HG03457 (cell line): ENCODE data around the gene PBRM1.

Experiments used
- ATAC-seq: cut with Tn5 transposase; IDR thresholded peaks from one replicate; pipeline ENCODE4 v1.9.1; 2021; ENCODE audit warnings: moderate number of reproducible peaks; ENCODE audit not compliant: unreplicated experiment

The PBRM1 gene

GRCh38 chr3:52513281-52513680 lies 172.4 kb downstream of the PBRM1 start:
- ATAC-seq: no peak

GRCh38 chr3:52512727-52513126 lies 173.0 kb downstream of the PBRM1 start:
- ATAC-seq: no peak

GRCh38 chr3:52512105-52512504 lies 173.6 kb downstream of the PBRM1 start:
- no peak for ATAC-seq

GRCh38 chr3:52511509-52511908 lies 174.2 kb downstream of the PBRM1 start:
- ATAC-seq: no peak

GRCh38 chr3:52509753-52510328 lies 175.9 kb downstream of the PBRM1 start:
- ATAC-seq: no peak

GRCh38 chr3:52507359-52507758 lies 178.4 kb downstream of the PBRM1 start:
- no peak for ATAC-seq

- no peak for ATAC-seq
Observed at GRCh38 chr3:52506266-52506966, 179.3 kb downstream of the PBRM1 start.

GRCh38 chr3:52504977-52505376 lies 180.7 kb downstream of the PBRM1 start:
- no peak for ATAC-seq

GRCh38 chr3:52503788-52504424 lies 181.8 kb downstream of the PBRM1 start:
- ATAC-seq: no peak

- no peak for ATAC-seq
Observed at GRCh38 chr3:52502808-52503350, 182.8 kb downstream of the PBRM1 start.

GRCh38 chr3:52502001-52502400 lies 183.7 kb downstream of the PBRM1 start:
- ATAC-seq: no peak

- ATAC-seq: no peak
Observed at GRCh38 chr3:52501046-52501445, 184.7 kb downstream of the PBRM1 start.

- no peak for ATAC-seq
Observed at GRCh38 chr3:52498137-52499054, 187.3 kb downstream of the PBRM1 start.

- no peak for ATAC-seq
Observed at GRCh38 chr3:52495777-52496602, 189.7 kb downstream of the PBRM1 start.
